Measurements from ENCODE around the gene NXPE3.

DNA sequence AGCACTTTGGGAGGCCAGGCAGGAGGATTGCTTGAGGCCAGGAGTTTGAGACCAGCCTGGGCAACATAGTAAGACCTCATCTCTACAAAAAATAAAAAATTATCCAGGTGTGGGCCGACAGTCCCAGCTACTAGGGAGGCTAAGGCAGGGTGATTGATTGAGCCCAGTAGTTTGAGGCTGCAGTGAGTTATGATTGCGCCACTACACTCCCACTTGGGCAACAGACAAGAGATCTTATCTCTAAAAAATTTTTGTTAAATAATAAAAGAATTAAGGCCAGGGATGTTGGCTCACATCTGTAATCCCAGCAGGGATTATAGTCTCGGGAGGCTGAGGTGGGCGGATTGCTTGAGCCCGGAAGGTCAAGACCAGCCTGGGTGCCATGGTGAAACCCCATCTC is 44.5 kb downstream of the NXPE3 start:
- TF ChIP-seq EZH2phosphoT487 (IDR thresholded peaks at IDR 0.05; ENCODE audit: insufficient read depth, low read depth) (no peak), EZH2 (IDR thresholded peaks at IDR 0.05; ENCODE audit: insufficient read depth, poor library complexity, severe bottlenecking) (no peak)

Measured in GM23248 (cell line).